Skeletal muscle tissue (tissue), 4 donors: ENCODE measurements around the gene PTPRCAP. TPM values are rescaled to one million over a fixed set of nuclear protein-coding genes. Genes with fewer than 3 reads are reported as not detected.

Experiments used
- H3K27ac ChIP-seq: one replicate; pipeline ENCODE4 v1.7.0; 2013; ENCODE audit warnings: mild to moderate bottlenecking, low read depth, low read length, inconsistent platforms
- H3K27me3 ChIP-seq, 3 donors: one replicate each; pipeline ENCODE4 v1.7.0; 2013; ENCODE audit warnings: low read length in 3 of 3; ENCODE audit not compliant: control insufficient read depth in 3 of 3, insufficient read depth in 3 of 3
- H3K36me3 ChIP-seq, 3 donors: one replicate each; pipeline ENCODE4 v1.7.0; 2013; ENCODE audit warnings: low read length in 3 of 3; ENCODE audit not compliant: control insufficient read depth in 3 of 3, insufficient read depth in 3 of 3
- H3K4me1 ChIP-seq, 3 donors: one replicate each; pipeline ENCODE4 v1.7.0; 2013; ENCODE audit warnings: low read length in 3 of 3, mild to moderate bottlenecking in 3 of 3; ENCODE audit not compliant: control insufficient read depth in 3 of 3, insufficient read depth in 3 of 3
- H3K4me3 ChIP-seq, 3 donors: one replicate each; pipeline ENCODE4 v1.7.0; 2013; ENCODE audit warnings: low read length in 3 of 3
- H3K9ac ChIP-seq, 3 donors: one replicate each; pipeline ENCODE4 v1.7.0; 2013; ENCODE audit warnings: low read length in 3 of 3, mild to moderate bottlenecking in 3 of 3, moderate library complexity in 2 of 3, low read depth in 1 of 3
- H3K9me3 ChIP-seq, 3 donors: one replicate each; pipeline ENCODE4 v1.7.0; 2013; ENCODE audit warnings: low read length in 3 of 3; ENCODE audit not compliant: control insufficient read depth in 3 of 3
- total RNA-seq: library from RNA; depleted of rRNA; stranded (reverse); fragments of >200 nt; gene quantifications from one replicate; pipeline ENCODE4 v1.2.3, GENCODE V29; 2014
- donor health status: Osteomylitis.

The PTPRCAP gene
- total RNA-seq, 1 donor from 2014 or later, result not detected

- peaks cover 25 to 38% (median 28%) of the 10 kb centered on the region in 3 donors for H3K4me1 ChIP-seq
- H3K9me3 ChIP-seq, result no peaks in the 10 kb centered on the region
- H3K27me3 ChIP-seq, result no peaks in the 10 kb centered on the region
- H3K36me3 ChIP-seq, result peaks cover 4 to 12% (median 5%) of the 10 kb centered on the region in 3 donors
- no peak overlapping the region for H3K4me3 ChIP-seq
- H3K9ac ChIP-seq, result no peak overlapping the region
- H3K27ac ChIP-seq, result no peak overlapping the region
Observed at GRCh38 chr11:67441731-67442351, 4.4 kb upstream of the PTPRCAP start.

- Histone ChIP-seq H3K4me3 (no peak overlapping the region), H3K27ac (no peak overlapping the region), H3K4me1 (peaks cover 25 to 41% (median 32%) of the 10 kb centered on the region in 3 donors)
Observed at GRCh38 chr11:67441098-67441563, 3.6 kb upstream of the PTPRCAP start.

GRCh38 chr11:67440229-67441097, 3.0 kb upstream of the PTPRCAP start:
- Histone ChIP-seq H3K36me3 (peaks cover 4 to 17% (median 12%) of the 10 kb centered on the region in 3 donors), H3K27ac (peak overlapping the region; percentile 51), H3K9ac (peak overlapping the region in 1 of 3 donors; percentile 57), H3K9me3 (no peaks in the 10 kb centered on the region), H3K4me1 (peaks cover 25 to 41% (median 32%) of the 10 kb centered on the region in 3 donors), H3K4me3 (no peak overlapping the region), H3K27me3 (no peaks in the 10 kb centered on the region)

More at GRCh38 chr11:67441098-67441563, 3.6 kb upstream of the PTPRCAP start:
- Histone ChIP-seq H3K9me3 (no peaks in the 10 kb centered on the region), H3K9ac (no peak overlapping the region), H3K36me3 (peaks cover 4 to 12% (median 7%) of the 10 kb centered on the region in 3 donors), H3K27me3 (no peaks in the 10 kb centered on the region)

- Histone ChIP-seq H3K9me3 (no peaks in the 10 kb centered on the region), H3K4me3 (no peak overlapping the region), H3K27me3 (no peaks in the 10 kb centered on the region), H3K27ac (peak overlapping the region; percentile 51), H3K9ac (peak overlapping the region in 2 of 3 donors; percentile 45 to 50), H3K36me3 (peaks cover 6 to 24% (median 18%) of the 10 kb centered on the region in 3 donors), H3K4me1 (peaks cover 25 to 41% (median 32%) of the 10 kb centered on the region in 3 donors)
Observed at GRCh38 chr11:67439321-67440228, 2.1 kb upstream of the PTPRCAP start.

- peaks cover 19 to 37% (median 30%) of the 10 kb centered on the region in 3 donors for H3K36me3 ChIP-seq
- H3K9me3 ChIP-seq, result no peaks in the 10 kb centered on the region
- no peak overlapping the region for H3K4me3 ChIP-seq
- peaks cover 25 to 41% (median 32%) of the 10 kb centered on the region in 3 donors for H3K4me1 ChIP-seq
- H3K9ac ChIP-seq, result no peak overlapping the region
- H3K27ac ChIP-seq, result no peak overlapping the region
- H3K27me3 ChIP-seq, result no peaks in the 10 kb centered on the region
Observed at GRCh38 chr11:67438158-67438902, 848 bp upstream of the PTPRCAP start.

GRCh38 chr11:67437809-67438157, 301 bp upstream of the PTPRCAP start:
- Histone ChIP-seq H3K4me3 (no peak overlapping the region), H3K36me3 (peaks cover 24 to 42% (median 35%) of the 10 kb centered on the region in 3 donors), H3K27ac (no peak overlapping the region), H3K27me3 (no peaks in the 10 kb centered on the region), H3K4me1 (peaks cover 23 to 38% (median 30%) of the 10 kb centered on the region in 3 donors), H3K9ac (no peak overlapping the region), H3K9me3 (no peaks in the 10 kb centered on the region)

- Histone ChIP-seq H3K27me3 (no peaks in the 10 kb centered on the region), H3K9me3 (no peaks in the 10 kb centered on the region), H3K27ac (peak overlapping the region; percentile 19), H3K4me3 (no peak overlapping the region), H3K9ac (peak overlapping the region in 1 of 3 donors; percentile 33), H3K4me1 (peaks cover 14 to 28% (median 20%) of the 10 kb centered on the region in 3 donors), H3K36me3 (peaks cover 36 to 47% (median 46%) of the 10 kb centered on the region in 3 donors)
Observed at GRCh38 chr11:67436459-67437081, 912 bp downstream of the PTPRCAP start.

GRCh38 chr11:67435727-67436458, 1.6 kb downstream of the PTPRCAP start:
- H3K36me3 ChIP-seq, result peaks cover 37 to 52% (median 48%) of the 10 kb centered on the region in 3 donors
- H3K9me3 ChIP-seq, result no peaks in the 10 kb centered on the region
- peak overlapping the region; percentile 19 for H3K27ac ChIP-seq
- H3K4me1 ChIP-seq, result peaks cover 10 to 26% (median 20%) of the 10 kb centered on the region in 3 donors
- peak overlapping the region in 1 of 3 donors; percentile 45 for H3K9ac ChIP-seq
- H3K27me3 ChIP-seq, result no peaks in the 10 kb centered on the region
- H3K4me3 ChIP-seq, result no peak overlapping the region
